Naive thymus-derived CD8-positive, alpha-beta T cell (primary cell): ENCODE results near the gene MARVELD3. TPM values are rescaled to one million over a fixed set of nuclear protein-coding genes. Genes with fewer than 3 reads are reported as not detected.
"Not testable (repeated sequence)": the region's sequence is repeated elsewhere in the genome, so short reads cannot be mapped to it uniquely, and the experiment has no call there.

ENCODE experiments used
- ATAC-seq, 2 donors: fragments of 150-1000 bp; cut with Tn5 transposase in 1 of 2; sonication (Bioruptor Pico), chemical (Tn5 transposase) in 1 of 2; 1 replicate in 1 of 2; 2 replicates in 1 of 2; pipeline ENCODE4 v1.10.0; 2021; ENCODE audit warnings: mild to moderate bottlenecking in 2 of 2, moderate library complexity in 2 of 2
- POLR2A ChIA-PET: fragments of 350-600 bp; sonication (Branson Sonifier 250); formaldehyde crosslinking; loops from one replicate; lab custom pipeline; 2021; ENCODE audit warnings: antibody characterized with exemption; lab: Charles Lee
- DNase-seq, 10 donors: peaks; one replicate each; pipeline versions ENCODE4 v3.0.0 to v3.0.0-alpha.2; 2020 to 2022
- H3K27ac Mint-ChIP-seq, 10 donors: one replicate each; pipeline ENCODE4 v1.8.0; 2020 to 2022; ENCODE audit warnings: mild to moderate bottlenecking in 10 of 10, mixed read lengths in 10 of 10, moderate library complexity in 4 of 10, inconsistent platforms in 1 of 10
- H3K27me3 Mint-ChIP-seq, 5 donors: one replicate each; pipeline ENCODE4 v1.8.0; 2021 to 2022; ENCODE audit warnings: mixed read lengths in 5 of 5
- H3K36me3 Mint-ChIP-seq, 3 donors: one replicate each; pipeline ENCODE4 v1.8.0; 2020 to 2022; ENCODE audit warnings: mixed read lengths in 3 of 3, mild to moderate bottlenecking in 2 of 3, inconsistent platforms in 1 of 3
- H3K4me1 Mint-ChIP-seq, 4 donors: one replicate each; pipeline ENCODE4 v1.8.0; 2021 to 2022; ENCODE audit warnings: mixed read lengths in 4 of 4
- H3K4me3 Mint-ChIP-seq, 10 donors: one replicate each; pipeline ENCODE4 v1.8.0; 2020 to 2022; ENCODE audit warnings: mild to moderate bottlenecking in 10 of 10, mixed read lengths in 10 of 10, moderate library complexity in 6 of 10, inconsistent platforms in 1 of 10
- H3K9me3 Mint-ChIP-seq, 9 donors: one replicate each; pipeline ENCODE4 v1.8.0; 2020 to 2022; ENCODE audit warnings: mixed read lengths in 9 of 9, mild to moderate bottlenecking in 3 of 9, inconsistent platforms in 1 of 9, moderate library complexity in 1 of 9
- polyA plus RNA-seq, 3 donors: library from polyadenylated mRNA; unstranded; fragments of 300-500 nt; fragmentation: Illumina TruSeq; gene quantifications; one replicate each; pipeline ENCODE4 v1.2.3, GENCODE V29; 2021
- total RNA-seq, 8 experiments: library from RNA in 2 of 8; stranded (reverse) in 2 of 8; gene quantifications; one replicate each; pipeline ENCODE4 v1.2.3 and lab custom pipeline; 2021 to 2026

MARVELD3 gene
- total and polyA plus RNA-seq, 5 experiments from 2014 or later: 0.06 TPM; not detected in 4

- H3K4me1 Mint-ChIP-seq, ATAC-seq, DNase-seq, POLR2A ChIA-PET, H3K27ac Mint-ChIP-seq, H3K27me3 Mint-ChIP-seq, H3K9me3 Mint-ChIP-seq, H3K4me3 Mint-ChIP-seq: not testable (repeated sequence)
- peaks cover 11 to 78% (median 49%) of the 10 kb centered on the region in 3 donors for H3K36me3 Mint-ChIP-seq
Measured at GRCh38 chr16:71684280-71684679, 58.3 kb downstream of the MARVELD3 start.

Other genes starting within 250 kb of the MARVELD3 start
- gene TLE7, start 184.1 kb upstream of the MARVELD3 start, total RNA-seq: not detected
- not detected for gene TLE7, start 184.1 kb upstream of the MARVELD3 start, polyA plus RNA-seq
- 10 to 100 TPM; 17.6 to 18.2 TPM for gene ZNF23, start 163.9 kb upstream of the MARVELD3 start, total RNA-seq
- gene ZNF23, start 163.9 kb upstream of the MARVELD3 start, polyA plus RNA-seq: 1 to 10 TPM; 8.3 to 9.6 (median 8.4) TPM
- 10 to 100 TPM; 15.0 to 17.5 TPM for gene ZNF19, start 136.9 kb upstream of the MARVELD3 start, total RNA-seq
- 1 to 10 TPM in 2 of 3 donors, under 1 TPM in 1; 0.27 to 2.3 (median 2.1) TPM for gene ZNF19, start 136.9 kb upstream of the MARVELD3 start, polyA plus RNA-seq
- not detected for gene CHST4, start 99.8 kb upstream of the MARVELD3 start, total RNA-seq
- gene CHST4, start 99.8 kb upstream of the MARVELD3 start, polyA plus RNA-seq: not detected
- gene TAT, start 49.1 kb upstream of the MARVELD3 start, total RNA-seq: not detected
- gene TAT, start 49.1 kb upstream of the MARVELD3 start, polyA plus RNA-seq: not detected
- 10 to 100 TPM in 1 of 2 experiments, 1 to 10 TPM in 1; 9.6 to 12.4 TPM for gene PHLPP2, start 98.5 kb downstream of the MARVELD3 start, total RNA-seq
- gene PHLPP2, start 98.5 kb downstream of the MARVELD3 start, polyA plus RNA-seq: 1 to 10 TPM in 1 of 3 donors, under 1 TPM in 2; 0.76 to 1.3 (median 0.95) TPM
- gene AP1G1, start 182.7 kb downstream of the MARVELD3 start, total RNA-seq: 100 to 1,000 TPM; 107 to 110 TPM
- 1 to 10 TPM; 6.2 to 9.5 (median 9.1) TPM for gene AP1G1, start 182.7 kb downstream of the MARVELD3 start, polyA plus RNA-seq
- gene ATXN1L, start 219.8 kb downstream of the MARVELD3 start, total RNA-seq: 10 to 100 TPM; 34.2 to 35.6 TPM
- 1 to 10 TPM; 4.8 to 8.5 (median 7.5) TPM for gene ATXN1L, start 219.8 kb downstream of the MARVELD3 start, polyA plus RNA-seq